ENCODE measurements around the gene UTP11. TPM values are rescaled to one million over a fixed set of nuclear protein-coding genes. Genes with fewer than 3 reads are reported as not detected.

UTP11 gene
- polyA plus RNA-seq, 1 donor from 2014 or later = 144 TPM

DNA sequence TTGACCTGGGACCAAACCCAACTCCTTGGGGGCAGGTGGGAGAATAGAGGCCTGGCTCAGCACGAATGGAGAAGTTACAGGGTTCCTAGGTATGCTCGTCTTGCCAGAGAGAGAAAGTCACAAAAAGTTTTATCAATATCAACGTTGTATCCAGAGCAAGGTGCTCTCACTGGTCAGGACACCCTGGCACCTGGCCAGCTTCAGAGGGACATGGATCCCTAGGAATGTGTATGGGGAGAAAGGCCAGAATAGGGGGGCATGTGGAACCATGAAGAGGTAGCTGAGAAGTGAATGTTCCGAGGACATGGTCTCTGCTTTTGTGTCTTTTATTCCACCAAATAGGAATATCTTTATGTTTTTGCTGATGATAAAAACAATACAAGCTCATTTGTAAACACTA lies 43.4 kb downstream of the UTP11 start:
- no peak overlapping the region for H3K4me2 ChIP-seq (ENCODE audit: low read length)
- H3K9me3 ChIP-seq (ENCODE audit: low read length) = no peaks in the 10 kb centered on the region
- no peak overlapping the region for H3K9ac ChIP-seq (ENCODE audit: low read length)
- H3K4me3 ChIP-seq (ENCODE audit: low read length) = no peak overlapping the region
- H3K36me3 ChIP-seq (ENCODE audit: insufficient read depth, low read length) = no peaks in the 10 kb centered on the region
- H3K27ac ChIP-seq (ENCODE audit: low read length) = no peak overlapping the region
- H3K27me3 ChIP-seq (ENCODE audit: insufficient read depth, low read depth, low read length) = no peaks in the 10 kb centered on the region
- H2AFZ ChIP-seq (ENCODE audit: low read depth, low read length) = no peak overlapping the region
- no peaks in the 10 kb centered on the region for H3K9me2 ChIP-seq (ENCODE audit: insufficient read depth, low read length)
- no peaks in the 10 kb centered on the region for H3K79me2 ChIP-seq (replicated peaks; ENCODE audit: insufficient read depth, low read length)
- no peaks in the 10 kb centered on the region for H4K20me1 ChIP-seq (ENCODE audit: insufficient read depth)
- no peaks in the 10 kb centered on the region for H3F3A ChIP-seq (ENCODE audit: insufficient read depth, low read length, poor library complexity, severe bottlenecking)
- TF ChIP-seq EZH2 (IDR thresholded peaks at IDR 0.05; ENCODE audit: borderline replicate concordance, insufficient read depth, low read length, poor library complexity, severe bottlenecking) = no peak
- no peak for TF ChIP-seq EP300 (conservative IDR thresholded peaks at IDR 0.05; ENCODE audit: poor library complexity, severe bottlenecking)
- no peak for TF ChIP-seq SMC3 (conservative IDR thresholded peaks at IDR 0.05; ENCODE audit: poor library complexity)
- TF ChIP-seq TAF1 (IDR thresholded peaks at IDR 0.05; ENCODE audit: low read depth) = no peak
- TF ChIP-seq POLR2AphosphoS5 (IDR thresholded peaks at IDR 0.05) = no peak
- TF ChIP-seq, protein P1, sequence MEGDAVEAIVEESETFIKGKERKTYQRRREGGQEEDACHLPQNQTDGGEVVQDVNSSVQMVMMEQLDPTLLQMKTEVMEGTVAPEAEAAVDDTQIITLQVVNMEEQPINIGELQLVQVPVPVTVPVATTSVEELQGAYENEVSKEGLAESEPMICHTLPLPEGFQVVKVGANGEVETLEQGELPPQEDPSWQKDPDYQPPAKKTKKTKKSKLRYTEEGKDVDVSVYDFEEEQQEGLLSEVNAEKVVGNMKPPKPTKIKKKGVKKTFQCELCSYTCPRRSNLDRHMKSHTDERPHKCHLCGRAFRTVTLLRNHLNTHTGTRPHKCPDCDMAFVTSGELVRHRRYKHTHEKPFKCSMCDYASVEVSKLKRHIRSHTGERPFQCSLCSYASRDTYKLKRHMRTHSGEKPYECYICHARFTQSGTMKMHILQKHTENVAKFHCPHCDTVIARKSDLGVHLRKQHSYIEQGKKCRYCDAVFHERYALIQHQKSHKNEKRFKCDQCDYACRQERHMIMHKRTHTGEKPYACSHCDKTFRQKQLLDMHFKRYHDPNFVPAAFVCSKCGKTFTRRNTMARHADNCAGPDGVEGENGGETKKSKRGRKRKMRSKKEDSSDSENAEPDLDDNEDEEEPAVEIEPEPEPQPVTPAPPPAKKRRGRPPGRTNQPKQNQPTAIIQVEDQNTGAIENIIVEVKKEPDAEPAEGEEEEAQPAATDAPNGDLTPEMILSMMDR (IDR thresholded peaks at IDR 0.05; ENCODE audit: poor library complexity, severe bottlenecking) = no peak
- TF ChIP-seq, protein P2, sequence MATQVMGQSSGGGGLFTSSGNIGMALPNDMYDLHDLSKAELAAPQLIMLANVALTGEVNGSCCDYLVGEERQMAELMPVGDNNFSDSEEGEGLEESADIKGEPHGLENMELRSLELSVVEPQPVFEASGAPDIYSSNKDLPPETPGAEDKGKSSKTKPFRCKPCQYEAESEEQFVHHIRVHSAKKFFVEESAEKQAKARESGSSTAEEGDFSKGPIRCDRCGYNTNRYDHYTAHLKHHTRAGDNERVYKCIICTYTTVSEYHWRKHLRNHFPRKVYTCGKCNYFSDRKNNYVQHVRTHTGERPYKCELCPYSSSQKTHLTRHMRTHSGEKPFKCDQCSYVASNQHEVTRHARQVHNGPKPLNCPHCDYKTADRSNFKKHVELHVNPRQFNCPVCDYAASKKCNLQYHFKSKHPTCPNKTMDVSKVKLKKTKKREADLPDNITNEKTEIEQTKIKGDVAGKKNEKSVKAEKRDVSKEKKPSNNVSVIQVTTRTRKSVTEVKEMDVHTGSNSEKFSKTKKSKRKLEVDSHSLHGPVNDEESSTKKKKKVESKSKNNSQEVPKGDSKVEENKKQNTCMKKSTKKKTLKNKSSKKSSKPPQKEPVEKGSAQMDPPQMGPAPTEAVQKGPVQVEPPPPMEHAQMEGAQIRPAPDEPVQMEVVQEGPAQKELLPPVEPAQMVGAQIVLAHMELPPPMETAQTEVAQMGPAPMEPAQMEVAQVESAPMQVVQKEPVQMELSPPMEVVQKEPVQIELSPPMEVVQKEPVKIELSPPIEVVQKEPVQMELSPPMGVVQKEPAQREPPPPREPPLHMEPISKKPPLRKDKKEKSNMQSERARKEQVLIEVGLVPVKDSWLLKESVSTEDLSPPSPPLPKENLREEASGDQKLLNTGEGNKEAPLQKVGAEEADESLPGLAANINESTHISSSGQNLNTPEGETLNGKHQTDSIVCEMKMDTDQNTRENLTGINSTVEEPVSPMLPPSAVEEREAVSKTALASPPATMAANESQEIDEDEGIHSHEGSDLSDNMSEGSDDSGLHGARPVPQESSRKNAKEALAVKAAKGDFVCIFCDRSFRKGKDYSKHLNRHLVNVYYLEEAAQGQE (IDR thresholded peaks at IDR 0.05; ENCODE audit: borderline replicate concordance) = no peak

DNA sequence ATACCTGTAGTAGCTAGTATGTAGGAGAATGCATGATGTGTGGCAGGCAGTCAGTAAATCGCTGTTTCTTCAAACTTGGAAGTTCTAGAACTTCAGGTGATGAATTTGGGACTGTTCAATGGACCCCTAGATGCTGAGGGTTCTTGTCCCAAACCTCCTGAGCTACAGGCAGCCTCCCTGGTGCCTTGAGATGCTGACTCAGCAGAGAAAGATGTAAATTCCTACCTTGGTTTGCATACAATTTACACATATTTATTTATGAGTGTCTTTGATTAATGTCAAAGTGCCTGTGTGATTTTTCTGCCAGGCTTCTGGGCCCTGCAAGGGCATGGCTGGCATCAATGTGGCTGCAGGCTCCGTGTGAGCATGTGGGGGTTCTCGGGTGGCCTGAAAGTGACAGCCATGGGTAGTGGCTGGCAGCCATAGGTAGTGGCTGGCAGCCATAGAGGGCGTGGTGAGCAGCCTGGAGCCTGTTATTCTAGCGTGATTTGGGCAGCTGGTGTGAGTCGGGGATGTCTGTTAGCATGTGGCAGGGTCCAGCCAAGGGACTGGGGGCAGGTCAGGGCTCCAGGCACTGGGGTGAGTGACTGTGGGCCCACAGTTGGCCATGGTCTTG lies 47.2 kb downstream of the UTP11 start:
- Histone ChIP-seq H3K27me3 (ENCODE audit: insufficient read depth, low read depth, low read length) (no peaks in the 10 kb centered on the region), H3K9ac (ENCODE audit: low read length) (no peak overlapping the region), H3K27ac (ENCODE audit: low read length) (no peak overlapping the region), H3K4me2 (ENCODE audit: low read length) (no peak overlapping the region), H3K9me2 (ENCODE audit: insufficient read depth, low read length) (no peaks in the 10 kb centered on the region), H3K36me3 (ENCODE audit: insufficient read depth, low read length) (no peaks in the 10 kb centered on the region), H3K9me3 (ENCODE audit: low read length) (no peaks in the 10 kb centered on the region), H4K20me1 (ENCODE audit: insufficient read depth) (no peaks in the 10 kb centered on the region), H3K4me3 (ENCODE audit: low read length) (no peak overlapping the region), H2AFZ (ENCODE audit: low read depth, low read length) (no peak overlapping the region), H3F3A (ENCODE audit: insufficient read depth, low read length, poor library complexity, severe bottlenecking) (no peaks in the 10 kb centered on the region), H3K79me2 (replicated peaks; ENCODE audit: insufficient read depth, low read length) (no peaks in the 10 kb centered on the region)
- TF ChIP-seq EP300 (conservative IDR thresholded peaks at IDR 0.05; ENCODE audit: poor library complexity, severe bottlenecking) = no peak
- no peak for TF ChIP-seq SMC3 (conservative IDR thresholded peaks at IDR 0.05; ENCODE audit: poor library complexity)
- TF ChIP-seq, protein P2 (IDR thresholded peaks at IDR 0.05; ENCODE audit: borderline replicate concordance) = no peak
- TF ChIP-seq, protein P1 (IDR thresholded peaks at IDR 0.05; ENCODE audit: poor library complexity, severe bottlenecking) = no peak
- TF ChIP-seq MXI1 (conservative IDR thresholded peaks at IDR 0.05; ENCODE audit: poor library complexity, severe bottlenecking) = no peak
- no peak for TF ChIP-seq TAF1 (IDR thresholded peaks at IDR 0.05; ENCODE audit: low read depth)
- TF ChIP-seq EZH2 (IDR thresholded peaks at IDR 0.05; ENCODE audit: borderline replicate concordance, insufficient read depth, low read length, poor library complexity, severe bottlenecking) = no peak
- TF ChIP-seq POLR2AphosphoS5 (IDR thresholded peaks at IDR 0.05) = no peak
- TF ChIP-seq RAD21 (conservative IDR thresholded peaks at IDR 0.05) = no peak
